ENCODE data around the gene ZNF653.
A peak's percentile ranks its signal among the peaks of the same experiment; 100 is the strongest.

The ZNF653 gene

GRCh38 chr19:11450570-11451326 lies 54.9 kb downstream of the ZNF653 start:
- Histone ChIP-seq H3K9me3 (no peaks in the 10 kb centered on the region), H3K4me1 (peaks cover 7% of the 10 kb centered on the region), H3K36me3 (peaks cover 53% of the 10 kb centered on the region), H3K27ac (no peak overlapping the region), H3K9ac (no peak overlapping the region), H3K27me3 (no peaks in the 10 kb centered on the region), H3K4me3 (no peak overlapping the region), H4K20me1 (no peaks in the 10 kb centered on the region; the same call in 1 of the 2 replicates), H3K4me2 (no peak overlapping the region)
- TF ChIP-seq Cebpa-rat (IDR thresholded peaks at IDR 0.05), result no peak

DNA sequence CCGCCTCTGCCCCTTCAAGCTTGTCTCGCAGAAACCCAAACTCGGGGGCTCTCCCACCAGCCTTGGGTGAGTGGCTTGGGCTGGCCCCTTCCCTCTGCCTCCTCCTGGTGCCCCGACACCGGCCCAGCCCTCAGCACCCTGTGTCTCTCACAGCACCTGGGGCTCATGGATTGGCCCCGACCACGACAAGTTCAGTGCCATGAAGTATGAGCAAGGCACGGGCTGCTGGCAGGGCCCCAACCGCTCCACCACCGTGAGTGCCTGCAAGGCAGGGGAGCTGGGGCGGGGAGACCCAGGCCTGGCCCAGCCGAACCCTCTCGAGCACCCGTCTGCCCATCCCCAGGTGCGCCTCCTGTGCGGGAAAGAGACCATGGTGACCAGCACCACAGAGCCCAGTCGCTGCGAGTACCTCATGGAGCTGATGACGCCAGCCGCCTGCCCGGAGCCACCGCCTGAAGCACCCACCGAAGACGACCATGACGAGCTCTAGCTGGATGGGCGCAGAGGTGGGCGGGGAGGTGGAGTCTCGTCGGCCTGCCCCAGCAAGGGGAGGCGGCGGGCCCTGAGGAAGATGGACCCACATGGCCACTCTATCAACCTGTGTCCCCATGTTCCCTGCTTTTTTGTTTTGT lies 56.6 kb downstream of the ZNF653 start:
- TF ChIP-seq Cebpa-rat (IDR thresholded peaks at IDR 0.05), result no peak
- Histone ChIP-seq H3K4me2 (no peak overlapping the region), H3K9me3 (no peaks in the 10 kb centered on the region), H4K20me1 (peaks cover 14% of the 10 kb centered on the region), H3K4me1 (peaks cover 16% of the 10 kb centered on the region), H3K27ac (no peak overlapping the region), H3K9ac (no peak overlapping the region), H3K36me3 (peaks cover 70% of the 10 kb centered on the region), H3K27me3 (no peaks in the 10 kb centered on the region), H3K4me3 (no peak overlapping the region)

DNA sequence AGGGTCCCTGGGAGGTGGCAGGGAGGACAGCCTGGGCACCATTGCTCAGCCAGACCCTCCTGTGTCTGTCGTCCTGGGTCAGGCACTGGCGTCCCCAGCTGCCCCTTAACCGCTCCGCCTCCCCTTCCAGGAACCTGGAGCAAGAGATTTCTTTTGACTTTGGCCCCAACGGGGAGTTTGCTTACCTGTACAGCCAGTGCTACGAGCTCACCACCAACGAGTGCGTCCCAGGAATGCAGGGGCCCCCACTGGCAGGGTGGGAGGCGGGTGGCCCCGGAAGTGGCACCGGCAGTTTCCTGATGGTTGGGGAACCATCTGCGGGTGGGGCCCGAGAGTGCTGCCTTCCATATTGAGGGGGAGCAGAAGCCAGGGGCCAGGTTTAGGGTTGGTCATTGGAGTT lies 57.2 kb downstream of the ZNF653 start:
- Histone ChIP-seq H3K4me3 (no peak overlapping the region), H3K9me3 (no peaks in the 10 kb centered on the region), H4K20me1 (peaks cover 20% of the 10 kb centered on the region), H3K27ac (no peak overlapping the region), H3K4me2 (no peak overlapping the region), H3K27me3 (no peaks in the 10 kb centered on the region), H3K9ac (no peak overlapping the region), H3K4me1 (peaks cover 22% of the 10 kb centered on the region), H3K36me3 (peaks cover 76% of the 10 kb centered on the region)
- TF ChIP-seq Cebpa-rat (IDR thresholded peaks at IDR 0.05), result no peak

DNA sequence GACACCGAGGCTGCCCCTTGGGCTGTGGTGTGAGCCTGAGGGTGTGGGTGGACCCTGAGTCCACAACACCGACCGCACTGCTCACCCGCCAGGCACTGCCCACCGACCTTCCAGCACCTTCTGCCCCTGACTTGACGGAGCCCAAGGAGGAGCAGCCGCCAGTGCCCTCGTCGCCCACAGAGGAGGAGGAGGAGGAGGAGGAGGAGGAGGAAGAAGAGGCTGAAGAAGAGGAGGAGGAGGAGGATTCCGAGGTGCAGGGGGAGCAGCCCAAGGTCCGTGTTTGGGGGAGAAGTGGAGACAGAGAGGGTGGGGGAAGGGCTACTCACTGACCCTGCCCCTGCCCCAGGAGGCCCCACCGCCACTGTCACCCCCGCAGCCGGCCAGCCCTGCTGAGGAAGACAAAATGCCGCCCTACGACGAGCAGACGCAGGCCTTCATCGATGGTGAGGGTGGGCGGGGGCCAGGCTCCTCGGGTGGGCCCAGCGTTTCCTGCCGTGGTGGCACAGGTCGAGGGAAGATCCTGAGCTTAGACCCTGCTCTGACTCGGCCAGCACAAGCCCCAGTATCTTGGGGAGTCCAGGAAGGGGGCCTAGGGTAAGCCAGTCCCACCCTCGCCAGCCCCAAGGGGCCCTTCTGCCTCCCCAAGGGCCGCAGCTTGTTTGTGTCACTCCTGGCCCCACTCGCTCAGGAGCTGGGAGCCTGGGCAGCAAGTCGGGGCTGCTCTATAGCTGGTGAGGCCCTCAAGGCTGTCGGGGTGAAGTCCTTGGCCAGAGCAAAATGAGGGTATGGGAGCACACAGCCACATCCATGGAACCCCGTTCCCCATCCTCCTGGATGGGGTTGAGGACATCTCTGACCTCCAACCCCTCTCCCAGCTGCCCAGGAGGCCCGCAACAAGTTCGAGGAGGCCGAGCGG lies 58.0 kb downstream of the ZNF653 start:
- no peak for TF ChIP-seq Cebpa-rat (IDR thresholded peaks at IDR 0.05)
- H3K36me3 ChIP-seq, result peaks cover 85% of the 10 kb centered on the region
- H3K27ac ChIP-seq, result no peak overlapping the region
- no peaks in the 10 kb centered on the region for H3K27me3 ChIP-seq
- H3K4me3 ChIP-seq, result no peak overlapping the region
- H3K4me2 ChIP-seq, result no peak overlapping the region
- peaks cover 28% of the 10 kb centered on the region for H4K20me1 ChIP-seq
- no peak overlapping the region for H3K9ac ChIP-seq
- no peaks in the 10 kb centered on the region for H3K9me3 ChIP-seq
- peaks cover 22% of the 10 kb centered on the region for H3K4me1 ChIP-seq

DNA sequence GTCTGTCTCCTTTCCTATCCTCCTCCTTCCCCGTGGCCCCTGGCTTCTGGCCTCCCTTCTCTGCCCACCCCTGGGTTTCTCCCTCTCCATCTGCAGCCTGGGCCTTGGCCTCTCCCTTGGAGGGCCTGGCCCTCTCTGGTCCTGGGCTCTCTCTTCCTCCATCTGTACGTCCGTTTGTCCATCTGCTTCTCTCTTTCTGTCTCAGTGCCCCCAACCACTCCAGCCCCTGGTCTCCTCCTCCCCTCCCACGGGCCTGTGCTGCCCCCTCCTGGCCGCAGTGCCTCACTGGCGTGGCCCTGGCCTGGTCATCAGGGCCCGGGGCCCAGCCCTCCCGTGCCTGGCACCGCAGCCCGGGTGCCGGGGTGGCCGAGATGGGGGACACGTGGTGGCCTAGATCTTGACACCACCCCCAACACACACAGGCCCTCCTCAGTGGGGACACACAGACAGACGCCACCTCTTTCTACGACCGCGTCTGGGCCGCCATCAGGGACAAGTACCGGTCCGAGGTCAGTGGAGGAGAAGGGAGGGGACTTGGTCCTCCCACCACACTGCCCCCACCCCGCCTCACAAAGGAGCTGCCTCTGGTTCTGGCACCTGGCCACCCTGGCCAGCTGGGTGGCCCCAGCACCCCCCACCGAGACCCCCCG lies 58.9 kb downstream of the ZNF653 start:
- H3K4me3 ChIP-seq, result no peak overlapping the region
- H3K27me3 ChIP-seq, result no peaks in the 10 kb centered on the region
- peaks cover 17% of the 10 kb centered on the region for H3K4me1 ChIP-seq
- no peak overlapping the region for H3K9ac ChIP-seq
- no peak for TF ChIP-seq Cebpa-rat (IDR thresholded peaks at IDR 0.05)
- H3K27ac ChIP-seq, result no peak overlapping the region
- H4K20me1 ChIP-seq, result peaks cover 37% of the 10 kb centered on the region
- no peak overlapping the region for H3K4me2 ChIP-seq
- H3K36me3 ChIP-seq, result peaks cover 93% of the 10 kb centered on the region
- H3K9me3 ChIP-seq, result no peaks in the 10 kb centered on the region

DNA sequence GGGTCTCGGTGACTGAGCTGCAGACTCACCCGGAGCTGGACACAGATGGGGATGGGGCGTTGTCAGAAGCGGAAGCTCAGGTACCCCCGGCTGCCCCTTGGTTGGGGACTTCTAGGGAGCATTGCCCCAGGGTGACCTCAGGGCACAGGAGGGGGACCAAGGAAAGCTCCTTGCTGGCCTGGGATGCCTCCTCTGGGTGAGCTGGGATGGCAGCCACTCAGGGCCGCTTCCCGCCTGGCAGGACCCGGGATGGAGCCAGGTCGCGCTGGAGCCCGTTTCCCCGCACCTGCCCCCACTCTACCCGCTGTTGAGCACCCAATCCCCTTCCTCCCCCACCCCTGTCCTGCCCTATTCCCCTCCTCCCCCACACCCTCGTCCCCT lies 59.4 kb downstream of the ZNF653 start:
- no peak for TF ChIP-seq Cebpa-rat (IDR thresholded peaks at IDR 0.05)

GRCh38 chr19:11445141-11445540 lies 60.5 kb downstream of the ZNF653 start:
- Histone ChIP-seq H3K27ac (peak overlapping the region; percentile 25; the same call in 1 of the 2 replicates), H3K36me3 (peaks cover 98% of the 10 kb centered on the region)

More for the DNA sequence above, 59.4 kb downstream of the ZNF653 start:
- H3K4me1 ChIP-seq, result peaks cover 16% of the 10 kb centered on the region
- H3K27me3 ChIP-seq, result no peaks in the 10 kb centered on the region
- no peak overlapping the region for H3K4me2 ChIP-seq
- H3K36me3 ChIP-seq, result peaks cover 98% of the 10 kb centered on the region
- no peak overlapping the region for H3K27ac ChIP-seq
- H3K4me3 ChIP-seq, result no peak overlapping the region
- no peak overlapping the region for H3K9ac ChIP-seq
- H3K9me3 ChIP-seq, result no peaks in the 10 kb centered on the region
- H4K20me1 ChIP-seq, result peaks cover 42% of the 10 kb centered on the region

GRCh38 chr19:11444059-11444458 lies 61.6 kb downstream of the ZNF653 start:
- peak overlapping the region; percentile 25 for H3K27ac ChIP-seq
- H3K27me3 ChIP-seq, result no peaks in the 10 kb centered on the region
- peaks cover 97% of the 10 kb centered on the region for H3K36me3 ChIP-seq
- H3K9me3 ChIP-seq, result no peaks in the 10 kb centered on the region
- no peak for TF ChIP-seq Cebpa-rat (IDR thresholded peaks at IDR 0.05)
- peaks cover 47% of the 10 kb centered on the region for H4K20me1 ChIP-seq
- peak overlapping the region; percentile 49 for H3K9ac ChIP-seq
- H3K4me2 ChIP-seq, result peak overlapping the region; percentile 37
- no peak overlapping the region for H3K4me3 ChIP-seq
- peaks cover 27% of the 10 kb centered on the region for H3K4me1 ChIP-seq

More at GRCh38 chr19:11445141-11445540, 60.5 kb downstream of the ZNF653 start:
- H4K20me1 ChIP-seq, result peaks cover 47% of the 10 kb centered on the region
- no peak overlapping the region for H3K9ac ChIP-seq
- no peak overlapping the region for H3K4me3 ChIP-seq
- no peak for TF ChIP-seq Cebpa-rat (IDR thresholded peaks at IDR 0.05)
- no peaks in the 10 kb centered on the region for H3K9me3 ChIP-seq
- no peak overlapping the region for H3K4me2 ChIP-seq
- H3K4me1 ChIP-seq, result peaks cover 27% of the 10 kb centered on the region
- H3K27me3 ChIP-seq, result no peaks in the 10 kb centered on the region

DNA sequence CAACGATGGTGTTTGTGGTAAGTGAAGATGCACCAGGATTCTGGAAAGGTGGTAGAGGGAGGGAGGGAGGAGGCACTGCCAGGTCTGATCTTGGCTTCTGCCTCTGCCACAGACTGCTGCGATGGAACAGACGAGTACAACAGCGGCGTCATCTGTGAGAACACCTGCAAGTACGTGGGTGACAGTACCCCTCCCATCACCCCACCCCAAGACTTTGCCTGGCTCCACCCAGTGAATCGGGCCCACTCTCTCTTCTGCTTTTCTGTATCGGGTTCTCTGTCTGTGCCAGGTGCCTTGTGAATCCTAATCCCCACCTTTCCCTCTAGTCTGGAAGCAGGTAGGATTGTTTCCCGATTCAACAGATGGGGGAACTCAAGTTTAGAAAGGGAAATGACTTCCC lies 67.7 kb downstream of the ZNF653 start:
- H3K36me3 ChIP-seq, result peaks cover 67% of the 10 kb centered on the region

More for the DNA sequence above, 67.7 kb downstream of the ZNF653 start:
- no peak overlapping the region for H3K27ac ChIP-seq
- peaks cover 22% of the 10 kb centered on the region for H4K20me1 ChIP-seq
- H3K4me1 ChIP-seq, result peaks cover 37% of the 10 kb centered on the region
- no peaks in the 10 kb centered on the region for H3K27me3 ChIP-seq
- H3K9ac ChIP-seq, result no peak overlapping the region
- no peak for TF ChIP-seq Cebpa-rat (IDR thresholded peaks at IDR 0.05)
- H3K9me3 ChIP-seq, result no peaks in the 10 kb centered on the region
- H3K4me3 ChIP-seq, result no peak overlapping the region
- no peak overlapping the region for H3K4me2 ChIP-seq
